GM12878 (cell line): ENCODE data around the gene TRPV5. TPM values are rescaled to one million over a fixed set of nuclear protein-coding genes. Genes with fewer than 3 reads are reported as not detected.

Source experiments
- ATAC-seq: fragments of 200-7000 bp; cut with Tn5 transposase; 3 replicates; pipeline ENCODE4 v1.9.1; 2020; ENCODE audit warnings: mild to moderate bottlenecking, moderate library complexity
- BruUV-seq: library from RNA; stranded (reverse); fragments of 400-500 nt; replicated peaks from 2 replicates; lab custom pipeline; 2021; lab: Mats Ljungman, UMichigan
- CTCF ChIA-PET: fragments of 300-600 bp; sonication (Branson Sonifier 250); formaldehyde crosslinking; extraction: SDS; loops from one replicate; lab custom pipeline; 2021; ENCODE audit warnings: inconsistent platforms; lab: Yijun Ruan, JAX
- POLR2A ChIA-PET: fragments of 350-600 bp; formaldehyde crosslinking; extraction: SDS; loops from one replicate; lab custom pipeline; 2021; ENCODE audit warnings: inconsistent platforms; lab: Charles Lee
- RAD21 ChIA-PET: fragments of 300-600 bp; sonication (Branson Sonifier 250); formaldehyde crosslinking; loops from one replicate; lab custom pipeline; 2023; ENCODE audit warnings: antibody characterized with exemption; ENCODE audit not compliant: unreplicated experiment; lab: Charles Lee
- SMC1A ChIA-PET: fragments of 300-600 bp; sonication (Branson Sonifier 250); formaldehyde crosslinking; loops from one replicate; lab custom pipeline; 2023; ENCODE audit not compliant: unreplicated experiment, uncharacterized antibody; lab: Charles Lee
- DNase-seq: peaks from one replicate; pipeline ENCODE4 v3.0.0-alpha.2; 2011; ENCODE audit warnings: low read depth, low spot score
- FAIRE-seq: peaks from 3 replicates; lab custom pipeline; 2011; peaks lifted over from hg19 to GRCh38; lab: Jason Lieb, UNC
- H2AFZ ChIP-seq: 2 replicates; pipeline ENCODE4 v1.6.0; 2011; ENCODE audit warnings: low read depth, low read length, control low read depth; ENCODE audit not compliant: control insufficient read depth
- H3K27ac ChIP-seq: 2 replicates; pipeline ENCODE4 v1.5.1; 2011; ENCODE audit warnings: control low read depth; ENCODE audit not compliant: control insufficient read depth, insufficient read depth
- H3K27me3 ChIP-seq, 2 experiments: replicated peaks in 1 of 2; 2 replicates each; pipeline versions ENCODE4 v1.6.0 to v1.6.1; 2011; ENCODE audit warnings: low read length in 1 of 2; ENCODE audit not compliant: control insufficient read depth in 2 of 2, insufficient read depth in 2 of 2
- H3K36me3 ChIP-seq, 2 experiments: 2 replicates each; pipeline ENCODE4 v1.5.1; 2011; ENCODE audit warnings: low read length in 1 of 2; ENCODE audit not compliant: control insufficient read depth in 2 of 2, insufficient read depth in 2 of 2
- H3K4me1 ChIP-seq: 2 replicates; pipeline ENCODE4 v1.6.1; 2011; ENCODE audit warnings: mild to moderate bottlenecking, low read length, moderate library complexity, mixed read lengths; ENCODE audit not compliant: control insufficient read depth, insufficient read depth
- H3K4me2 ChIP-seq: 2 replicates; pipeline ENCODE4 v1.6.0; 2011; ENCODE audit warnings: control low read depth; ENCODE audit not compliant: control insufficient read depth, insufficient read depth
- H3K4me3 ChIP-seq: fragments of 200-600 bp; sonication (generic); 2 replicates; pipeline ENCODE4 v1.5.1; 2016
- H3K79me2 ChIP-seq: 2 replicates; pipeline ENCODE4 v1.6.0; 2011; ENCODE audit warnings: low read length; ENCODE audit not compliant: control insufficient read depth, insufficient read depth
- H3K9ac ChIP-seq: 2 replicates; pipeline ENCODE4 v1.8.0; 2011; ENCODE audit warnings: low read length, control low read depth, mixed read lengths; ENCODE audit not compliant: control insufficient read depth, insufficient read depth
- H3K9me3 ChIP-seq: replicated peaks from 3 replicates; pipeline ENCODE4 v1.5.1; 2011; ENCODE audit warnings: mild to moderate bottlenecking, low read length; ENCODE audit not compliant: control insufficient read depth, insufficient read depth
- H4K20me1 ChIP-seq: 2 replicates; pipeline ENCODE4 v1.6.0; 2011; ENCODE audit not compliant: control insufficient read depth, insufficient read depth
- BACH1 ChIP-seq: fragments of 450-650 bp; IDR thresholded peaks from 2 replicates; pipeline ENCODE4 v1.6.1; 2017; ENCODE audit warnings: mild to moderate bottlenecking, borderline replicate concordance
- E2F8 ChIP-seq: fragments of 450-650 bp; IDR thresholded peaks from 2 replicates; pipeline ENCODE4 v1.6.1; 2018; ENCODE audit warnings: mild to moderate bottlenecking, low read depth, moderate library complexity; ENCODE audit not compliant: partially characterized antibody
- ESRRA ChIP-seq: IDR thresholded peaks from 2 replicates; pipeline ENCODE4 v1.6.1; 2012; ENCODE audit warnings: mild to moderate bottlenecking, low read length, improper control_type of control experiment
- SKIL ChIP-seq: fragments of 450-650 bp; IDR thresholded peaks from 2 replicates; pipeline ENCODE4 v1.6.1; 2017; ENCODE audit warnings: mild to moderate bottlenecking, low read depth, inconsistent platforms; ENCODE audit not compliant: poor library complexity, severe bottlenecking
- SMAD5 ChIP-seq: IDR thresholded peaks from 2 replicates; pipeline ENCODE4 v1.6.1; 2016; ENCODE audit warnings: antibody characterized with exemption, low read depth
- ZBED1 ChIP-seq: IDR thresholded peaks from 2 replicates; pipeline ENCODE4 v1.6.1; 2016; ENCODE audit warnings: borderline replicate concordance
- ZNF687 ChIP-seq: fragments of 450-650 bp; IDR thresholded peaks from 2 replicates; pipeline ENCODE4 v1.6.1; 2017; ENCODE audit warnings: mild to moderate bottlenecking, moderate library complexity
- WGBS: methylation state at CpG from one replicate; pipeline ENCODE4 v1.1.6; 2016; ENCODE audit warnings: low lambda C conversion rate; ENCODE audit not compliant: insufficient replicate concordance, insufficient coverage; ENCODE audit errors: missing lambda C conversion rate; 5-methylcytosine and 5-hydroxymethylcytosine counted together
- in situ Hi-C: fragments of 300-500 bp; cut with MboI; formaldehyde crosslinking; loops from 9 replicates; pipeline ENCODE4 v1.14.3; 2018; ENCODE audit warnings: mixed read lengths
- intact Hi-C: fragments of 100-400 bp; cut with micrococcal nuclease; formaldehyde crosslinking; loops from one replicate; pipeline ENCODE4 v1.14.2; 2022; ENCODE audit not compliant: unreplicated experiment
- polyA plus RNA-seq, 11 experiments: library from polyadenylated mRNA; depleted of rRNA in 4 of 11; unstranded in 6 of 11; stranded (reverse) in 5 of 11; fragments of >200 nt; fragmentation: Nextera tagmentation in 4 of 11; fragmentation: Illumina TruSeq in 1 of 11; extraction: Ambion mirVana in 4 of 11; extraction: Trizol in 1 of 11; gene quantifications; 1 replicate in 1 of 11; 2 replicates in 10 of 11; pipeline versions ENCODE4 v1.2.1 to v1.2.3, GENCODE V29; 2011 to 2016; ENCODE audit warnings: inconsistent platforms in 2 of 11, missing spikeins in 2 of 11, low read depth in 1 of 11
- total RNA-seq, 4 experiments: library from RNA; depleted of rRNA in 3 of 4; stranded (reverse); fragments of >200 nt in 3 of 4; fragmentation: Illumina TruSeq in 1 of 4; extraction: Trizol in 1 of 4; gene quantifications; 2 replicates each; pipeline versions ENCODE4 v1.2.1 to v1.2.3, GENCODE V29; 2013 to 2021

The TRPV5 gene
- total and polyA plus RNA-seq, 10 of the 15 experiments (the other 5 are each of a cell fraction or from before 2014, with no cell fraction given), result not detected

- H3K27me3 ChIP-seq, result no peaks in the 10 kb centered on the region
- no peak overlapping the region for H2AFZ ChIP-seq
- no peak overlapping the region for H3K9ac ChIP-seq
- no peak for DNase-seq
- POLR2A ChIA-PET, result no interaction called here
- RAD21 ChIA-PET, result no interaction called here
- no TSS peak for BruUV-seq
- in situ Hi-C loops, result loop anchor here (5.0 to 10.0 kb wide), 2 partner anchors 132 to 345 kb away; no protein-coding TSS in a partner anchor
- ATAC-seq, result no peak
- no peak overlapping the region for H3K27ac ChIP-seq
- FAIRE-seq, result no peak
- TF ChIP-seq SMAD5 (no peak), ZBED1 (no peak), E2F8 (no peak), BACH1 (no peak), SKIL (no peak), ZNF687 (no peak), ESRRA (no peak)
- CTCF ChIA-PET, result interaction anchor here (1.0 to 2.1 kb wide), 3 partner anchors 10 to 238 kb away, joined by 3 to 12 read pairs (median 3); no protein-coding TSS in a partner anchor
- no peaks in the 10 kb centered on the region for H3K36me3 ChIP-seq
- no peaks in the 10 kb centered on the region for H3K4me1 ChIP-seq
- H3K4me2 ChIP-seq, result no peak overlapping the region
- H3K79me2 ChIP-seq, result no peaks in the 10 kb centered on the region
- H3K4me3 ChIP-seq, result no peak overlapping the region
- H3K9me3 ChIP-seq, result no peaks in the 10 kb centered on the region; the same call in 2 of the 3 replicates
- SMC1A ChIA-PET, result no interaction called here
- H4K20me1 ChIP-seq, result no peaks in the 10 kb centered on the region
- intact Hi-C loops, result no loop called here
- 43% methylated on average over 8 of the region's 8 CpGs for WGBS
Observed at GRCh38 chr7:142870147-142870559, 63.4 kb downstream of the TRPV5 start.
